MCF 10A (cell line): Measurements from ENCODE around the gene CRHR1. TPM values are rescaled to one million over a fixed set of nuclear protein-coding genes. Genes with fewer than 3 reads are reported as not detected.

Experiments used
- BruUV-seq: library from RNA; stranded (reverse); fragments of 400-500 nt; replicated peaks from 2 replicates; lab custom pipeline; 2021; lab: Mats Ljungman, UMichigan
- CTCF ChIA-PET: fragments of 300-600 bp; sonication (Branson Sonifier 250); formaldehyde crosslinking; extraction: SDS; loops from one replicate; lab custom pipeline; 2021; ENCODE audit warnings: antibody characterized with exemption, inconsistent platforms; lab: Yijun Ruan, JAX
- POLR2A ChIA-PET: fragments of 300-600, 350-650 bp; sonication (Branson Sonifier 250); formaldehyde crosslinking; extraction: SDS; loops from one replicate; lab custom pipeline; 2020; ENCODE audit warnings: antibody characterized with exemption, inconsistent platforms; lab: Yijun Ruan, JAX
- DNase-seq: peaks from one replicate; pipeline ENCODE4 v3.0.0-alpha.2; 2018; ENCODE audit not compliant: unreplicated experiment
- H3K27ac Mint-ChIP-seq: one replicate; pipeline ENCODE4 v1.8.0; 2022; ENCODE audit warnings: mild to moderate bottlenecking, low read depth, mixed read lengths; ENCODE audit not compliant: unreplicated experiment
- H3K27me3 Mint-ChIP-seq: one replicate; pipeline ENCODE4 v1.8.0; 2022; ENCODE audit warnings: mixed read lengths; ENCODE audit not compliant: insufficient read depth, unreplicated experiment
- H3K36me3 Mint-ChIP-seq: one replicate; pipeline ENCODE4 v1.8.0; 2022; ENCODE audit warnings: mild to moderate bottlenecking, moderate library complexity, mixed read lengths; ENCODE audit not compliant: insufficient read depth, unreplicated experiment
- H3K4me1 Mint-ChIP-seq: one replicate; pipeline ENCODE4 v1.8.0; 2022; ENCODE audit warnings: mixed read lengths; ENCODE audit not compliant: insufficient read depth, unreplicated experiment
- H3K4me3 Mint-ChIP-seq: one replicate; pipeline ENCODE4 v1.8.0; 2022; ENCODE audit warnings: mild to moderate bottlenecking, moderate library complexity, mixed read lengths; ENCODE audit not compliant: unreplicated experiment
- H3K9me3 Mint-ChIP-seq: one replicate; pipeline ENCODE4 v1.8.0; 2022; ENCODE audit warnings: mixed read lengths; ENCODE audit not compliant: unreplicated experiment
- CTCF ChIP-seq: fragments of 200-600 bp; IDR thresholded peaks from one replicate; pipeline ENCODE4 v1.8.0; 2022; ENCODE audit warnings: antibody characterized with exemption, mild to moderate bottlenecking; ENCODE audit not compliant: unreplicated experiment
- intact Hi-C: fragments of 100-400 bp; cut with micrococcal nuclease; formaldehyde crosslinking; loops from 2 replicates; pipeline ENCODE4 v1.14.1; 2022
- total RNA-seq: library from RNA; stranded (reverse); gene quantifications from 2 replicates; pipeline ENCODE4 v1.2.3, GENCODE V29; 2022

CRHR1 gene
- total RNA-seq, 1 experiment from 2014 or later: not detected

- no TSS peak for BruUV-seq
- CTCF ChIA-PET: interaction anchor here (1.1 kb wide), 1 partner anchor 18 kb away, joined by 3 read pairs; no protein-coding TSS in a partner anchor
- Mint-ChIP-seq H3K27ac (no peak overlapping the region), H3K4me1 (peaks cover 5% of the 10 kb centered on the region), H3K36me3 (no peaks in the 10 kb centered on the region), H3K4me3 (no peak overlapping the region), H3K9me3 (no peaks in the 10 kb centered on the region), H3K27me3 (peaks cover 59% of the 10 kb centered on the region)
- intact Hi-C loops: no loop called here
- no peak for DNase-seq
- no peak for TF ChIP-seq CTCF
- POLR2A ChIA-PET: no interaction called here
These were observed 85.7 kb downstream of the CRHR1 start for GRCh38 chr17:45869676-45870341.

- Mint-ChIP-seq H3K4me1 (peaks cover 5% of the 10 kb centered on the region), H3K27ac (no peak overlapping the region), H3K4me3 (no peak overlapping the region), H3K36me3 (no peaks in the 10 kb centered on the region), H3K9me3 (no peaks in the 10 kb centered on the region), H3K27me3 (peaks cover 57% of the 10 kb centered on the region)
- CTCF ChIA-PET: interaction anchor here (0.5 kb wide), 1 partner anchor 230 kb away, joined by 3 read pairs; no protein-coding TSS in a partner anchor
- BruUV-seq: no TSS peak
- no peak for TF ChIP-seq CTCF
- POLR2A ChIA-PET: no interaction called here
- no peak for DNase-seq
- intact Hi-C loops: no loop called here
These were observed 86.3 kb downstream of the CRHR1 start for GRCh38 chr17:45870342-45870974.

GRCh38 chr17:45871718-45872117 lies 87.6 kb downstream of the CRHR1 start:
- Mint-ChIP-seq H3K27me3 (peaks cover 55% of the 10 kb centered on the region), H3K36me3 (no peaks in the 10 kb centered on the region), H3K4me3 (no peak overlapping the region), H3K4me1 (peaks cover 5% of the 10 kb centered on the region), H3K9me3 (no peaks in the 10 kb centered on the region), H3K27ac (no peak overlapping the region)
- intact Hi-C loops: no loop called here
- TF ChIP-seq CTCF: no peak
- ChIA-PET CTCF (interaction anchor here (0.6 to 0.7 kb wide), 2 partner anchors 94 to 206 kb away, joined by 3 read pairs; no protein-coding TSS in a partner anchor), POLR2A (no interaction called here)
- DNase-seq: no peak
- no TSS peak for BruUV-seq

GRCh38 chr17:45873728-45874127 lies 89.6 kb downstream of the CRHR1 start:
- Mint-ChIP-seq H3K9me3 (no peaks in the 10 kb centered on the region), H3K27ac (no peak overlapping the region), H3K27me3 (peaks cover 59% of the 10 kb centered on the region), H3K4me1 (no peaks in the 10 kb centered on the region), H3K36me3 (no peaks in the 10 kb centered on the region), H3K4me3 (no peak overlapping the region)
- ChIA-PET POLR2A (no interaction called here), CTCF (interaction anchor here (0.9 to 1.6 kb wide), 2 partner anchors 20 to 41 kb away, joined by 7 to 9 read pairs; no protein-coding TSS in a partner anchor)
- intact Hi-C loops: no loop called here
- DNase-seq: no peak
- TF ChIP-seq CTCF: no peak
- no TSS peak for BruUV-seq
